Measurements from ENCODE around the gene PPP4R4. TPM values are rescaled to one million over a fixed set of nuclear protein-coding genes. Genes with fewer than 3 reads are reported as not detected.

The PPP4R4 gene
- total and polyA plus RNA-seq, 2 of the 4 experiments (the other 2 are of a cell fraction): 0.17 to 0.36 TPM

DNA sequence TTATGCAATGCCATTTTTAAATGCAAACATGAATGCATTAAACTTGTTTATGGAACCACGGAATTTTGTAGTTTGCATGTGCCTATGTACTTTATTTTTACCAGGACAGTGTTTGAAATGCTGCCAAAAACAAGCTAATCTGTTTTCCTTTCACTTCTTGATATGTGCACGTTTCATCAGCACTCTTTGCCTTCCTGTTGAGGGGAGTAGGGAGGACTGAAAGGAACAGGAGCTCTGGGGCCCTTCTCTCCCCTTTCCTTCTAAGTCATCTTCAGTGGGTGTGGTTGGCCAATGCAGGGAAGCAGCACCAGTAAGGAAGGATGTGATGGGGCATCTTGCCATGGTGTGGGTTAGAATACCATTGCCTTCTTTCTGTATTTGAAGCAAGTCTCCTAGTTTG lies 12.1 kb upstream of the PPP4R4 start:
- Histone ChIP-seq H2AK5ac (ENCODE audit: low read depth, low read length) (no peak overlapping the region), H3K9me1 (ENCODE audit: insufficient read depth, low read length) (no peaks in the 10 kb centered on the region; the same call in 1 of the 2 replicates), H3K4me3 (ENCODE audit: insufficient read depth, low read depth, low read length) (no peak overlapping the region), H4K8ac (ENCODE audit: low read depth in 2 of 2, low read length in 2 of 2) (no peak overlapping the region), H3K79me1 (ENCODE audit: low read depth in 1 of 2, low read length in 2 of 2) (no peaks in the 10 kb centered on the region), H4K91ac (ENCODE audit: insufficient read depth, low read depth, low read length) (no peak overlapping the region), H3K9ac (ENCODE audit: low read depth, low read length) (no peak overlapping the region), H2AFZ (replicated peaks; ENCODE audit: low read length, poor library complexity) (no peak overlapping the region), H3K4me2 (ENCODE audit: low read depth, low read length) (no peak overlapping the region; the same call in 1 of the 2 replicates), H2BK15ac (ENCODE audit: low read depth, low read length) (no peak overlapping the region), H3K14ac (replicated peaks; ENCODE audit: low read depth, low read length) (no peak overlapping the region), H2BK5ac (ENCODE audit: low read depth, low read length, poor library complexity, severe bottlenecking) (no peak overlapping the region), H3K27ac (ENCODE audit: insufficient read depth, low read length) (no peak overlapping the region), H3K4me1 (ENCODE audit: control insufficient read depth, insufficient read depth, low read length) (peaks cover 3% of the 10 kb centered on the region; the same call in 1 of the 2 replicates), H4K5ac (ENCODE audit: low read depth, low read length) (no peak overlapping the region), H2AK9ac (replicated peaks; ENCODE audit: low read depth, low read length, poor library complexity) (no peak overlapping the region), H4K20me1 (ENCODE audit: insufficient read depth, low read length) (no peaks in the 10 kb centered on the region), H3K56ac (ENCODE audit: extremely low read depth, insufficient read depth, low read length) (no peak overlapping the region), H2BK120ac (ENCODE audit: low read depth, low read length) (no peak overlapping the region), H2BK20ac (ENCODE audit: low read depth, low read length) (no peak overlapping the region), H3K18ac (ENCODE audit: low read depth, low read length) (no peak overlapping the region), H3K23ac (ENCODE audit: low read depth, low read length) (no peak overlapping the region), H3K36me3 (ENCODE audit: control insufficient read depth, insufficient read depth, low read length) (no peaks in the 10 kb centered on the region), H3K4ac (ENCODE audit: low read depth, low read length) (no peak overlapping the region), H3K27me3 (ENCODE audit: control insufficient read depth, insufficient read depth, low read length) (peaks cover 39% of the 10 kb centered on the region), H3K9me3 (ENCODE audit: control insufficient read depth, insufficient read depth, low read length) (no peaks in the 10 kb centered on the region)
- in situ Hi-C loops (cut with MboI; ENCODE audit: low sequenced_read_pairs): no loop called here
- ATAC-seq (ENCODE audit: low read depth): no peak
- ChIA-PET CTCF (interaction anchor here (1.0 to 1.9 kb wide), 2 partner anchors 21 to 25 kb away, joined by 3 to 6 read pairs; no protein-coding TSS in a partner anchor), POLR2A (ENCODE audit: unreplicated experiment) (no interaction called here)
- dilution Hi-C loops (cut with HindIII; ENCODE audit: low sequenced_read_pairs, unreplicated experiment): no loop called here
- no peak for DNase-seq
- BruUV-seq (replicated peaks): no TSS peak
- no CpG with 5 or more reads among the region's 2 CpGs for WGBS, 2 experiments (ENCODE audit: extremely low coverage in 2 of 2, insufficient read length in 1 of 2)
- intact Hi-C loops (cut with micrococcal nuclease): no loop called here
- no peak for TF ChIP-seq NFE2L2 (IDR thresholded peaks at IDR 0.05; ENCODE audit: low read depth, low read length)
- TF ChIP-seq RCOR1 (IDR thresholded peaks at IDR 0.05; ENCODE audit: insufficient replicate concordance, low read length): no peak
- no peak for TF ChIP-seq MXI1 (IDR thresholded peaks at IDR 0.05; ENCODE audit: borderline replicate concordance, low read depth, low read length)
- TF ChIP-seq MAFK (IDR thresholded peaks at IDR 0.05; ENCODE audit: low read depth, low read length): no peak
- no peak for TF ChIP-seq POLR2A (IDR thresholded peaks at IDR 0.05; ENCODE audit: low read depth, low read length)
- TF ChIP-seq BHLHE40 (IDR thresholded peaks at IDR 0.05; ENCODE audit: low read depth, low read length): no peak
- TF ChIP-seq, protein P1, sequence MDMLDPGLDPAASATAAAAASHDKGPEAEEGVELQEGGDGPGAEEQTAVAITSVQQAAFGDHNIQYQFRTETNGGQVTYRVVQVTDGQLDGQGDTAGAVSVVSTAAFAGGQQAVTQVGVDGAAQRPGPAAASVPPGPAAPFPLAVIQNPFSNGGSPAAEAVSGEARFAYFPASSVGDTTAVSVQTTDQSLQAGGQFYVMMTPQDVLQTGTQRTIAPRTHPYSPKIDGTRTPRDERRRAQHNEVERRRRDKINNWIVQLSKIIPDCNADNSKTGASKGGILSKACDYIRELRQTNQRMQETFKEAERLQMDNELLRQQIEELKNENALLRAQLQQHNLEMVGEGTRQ (IDR thresholded peaks at IDR 0.05; ENCODE audit: low read depth, low read length): no peak
- TF ChIP-seq MAZ (IDR thresholded peaks at IDR 0.05; ENCODE audit: borderline replicate concordance, low read depth, low read length): no peak
- no peak for TF ChIP-seq CEBPB (IDR thresholded peaks at IDR 0.05; ENCODE audit: low read depth, low read length)
- TF ChIP-seq RFX5 (IDR thresholded peaks at IDR 0.05; ENCODE audit: low read depth, low read length): no peak
- no peak for TF ChIP-seq SMC3 (IDR thresholded peaks at IDR 0.05; ENCODE audit: low read depth, low read length)
- TF ChIP-seq RAD21 (IDR thresholded peaks at IDR 0.05; ENCODE audit: low read length): no peak
- TF ChIP-seq CHD1 (IDR thresholded peaks at IDR 0.05; ENCODE audit: low read depth, low read length): no peak
- TF ChIP-seq CTCF (conservative IDR thresholded peaks at IDR 0.05; ENCODE audit: low read depth, low read length): no peak

Data from IMR-90 (cell line).